GM23248 (cell line): ENCODE measurements around the gene TNNT2. TPM values are rescaled to one million over a fixed set of nuclear protein-coding genes. Genes with fewer than 3 reads are reported as not detected.

Source experiments
- DNase-seq: peaks from one replicate; pipeline ENCODE4 v3.0.0-alpha.2; 2015
- H2AFZ ChIP-seq: fragments of 200-600 bp; sonication (generic); 2 replicates; pipeline ENCODE4 v1.6.1; 2016; ENCODE audit warnings: antibody characterized with exemption
- H3F3A ChIP-seq: fragments of 200-600 bp; sonication (generic); 2 replicates; pipeline ENCODE4 v1.6.1; 2016; ENCODE audit warnings: mild to moderate bottlenecking, antibody characterized with exemption, mixed run types; ENCODE audit not compliant: insufficient read depth
- H3K27ac ChIP-seq: fragments of 200-600 bp; sonication (generic); 2 replicates; pipeline ENCODE4 v1.5.1; 2016; ENCODE audit warnings: mild to moderate bottlenecking
- H3K27me3 ChIP-seq: fragments of 200-600 bp; sonication (generic); replicated peaks from 2 replicates; pipeline ENCODE4 v1.6.1; 2016; ENCODE audit warnings: mild to moderate bottlenecking; ENCODE audit not compliant: insufficient read depth
- H3K36me3 ChIP-seq: fragments of 200-600 bp; sonication (generic); 2 replicates; pipeline ENCODE4 v1.6.1; 2016; ENCODE audit warnings: low read depth, mild to moderate bottlenecking
- H3K4me1 ChIP-seq: fragments of 200-600 bp; sonication (generic); 2 replicates; pipeline ENCODE4 v1.6.1; 2016; ENCODE audit warnings: mild to moderate bottlenecking; ENCODE audit not compliant: insufficient read depth
- H3K4me2 ChIP-seq: fragments of 200-600 bp; sonication (generic); one replicate; pipeline ENCODE4 v1.6.1; 2016; ENCODE audit warnings: mild to moderate bottlenecking; ENCODE audit not compliant: unreplicated experiment
- H3K4me3 ChIP-seq: fragments of 200-600 bp; sonication (generic); 2 replicates; pipeline ENCODE4 v1.5.1; 2016; ENCODE audit warnings: mild to moderate bottlenecking
- H3K79me2 ChIP-seq: fragments of 200-600 bp; sonication (generic); 2 replicates; pipeline ENCODE4 v1.6.1; 2016; ENCODE audit warnings: mild to moderate bottlenecking; ENCODE audit not compliant: insufficient read depth
- H3K9ac ChIP-seq: fragments of 200-600 bp; sonication (generic); 2 replicates; pipeline ENCODE4 v1.6.1; 2016; ENCODE audit warnings: mild to moderate bottlenecking
- H3K9me2 ChIP-seq: fragments of 200-600 bp; sonication (generic); 2 replicates; pipeline ENCODE4 v1.6.1; 2016; ENCODE audit warnings: mixed run types, mild to moderate bottlenecking, moderate library complexity; ENCODE audit not compliant: insufficient read depth
- H3K9me3 ChIP-seq: fragments of 200-600 bp; sonication (generic); one replicate; pipeline ENCODE4 v1.6.1; 2017; ENCODE audit warnings: low read depth
- H4K20me1 ChIP-seq: fragments of 200-600 bp; sonication (generic); 2 replicates; pipeline ENCODE4 v1.6.0; 2016; ENCODE audit not compliant: insufficient read depth
- EZH2 ChIP-seq: fragments of 200-600 bp; sonication (generic); IDR thresholded peaks from 2 replicates; pipeline ENCODE4 v1.6.1; 2018; ENCODE audit warnings: antibody characterized with exemption, mild to moderate bottlenecking; ENCODE audit not compliant: insufficient read depth, poor library complexity, severe bottlenecking
- EZH2phosphoT487 ChIP-seq: fragments of 200-600 bp; sonication (generic); IDR thresholded peaks from 2 replicates; pipeline ENCODE4 v1.6.1; 2018; ENCODE audit warnings: antibody characterized with exemption, moderate library complexity, mild to moderate bottlenecking, low read depth; ENCODE audit not compliant: insufficient read depth
- WGBS, 2 experiments: methylation state at CpG; one replicate each; pipeline ENCODE4 v1.1.6; 2015 to 2017; ENCODE audit warnings: low lambda C conversion rate in 2 of 2, low coverage in 1 of 2; ENCODE audit errors: missing lambda C conversion rate in 2 of 2; 5-methylcytosine and 5-hydroxymethylcytosine counted together
- in situ Hi-C: fragments of 300-500 bp; cut with MboI; formaldehyde crosslinking; loops from 2 replicates; pipeline ENCODE4 v1.15.0; 2020
- polyA plus RNA-seq: library from polyadenylated mRNA; unstranded; fragments of >200 nt; fragmentation: Nextera tagmentation; extraction: Ambion mirVana; gene quantifications from 2 replicates; pipeline ENCODE4 v1.2.1, GENCODE V29; 2016
- total RNA-seq: library from RNA; depleted of rRNA; stranded (reverse); fragments of >200 nt; shearing (Covaris generic); gene quantifications from 2 replicates; pipeline ENCODE4 v1.2.3, GENCODE V29; 2014

TNNT2 gene
- total and polyA plus RNA-seq, 2 experiments from 2014 or later, result not detected

DNA sequence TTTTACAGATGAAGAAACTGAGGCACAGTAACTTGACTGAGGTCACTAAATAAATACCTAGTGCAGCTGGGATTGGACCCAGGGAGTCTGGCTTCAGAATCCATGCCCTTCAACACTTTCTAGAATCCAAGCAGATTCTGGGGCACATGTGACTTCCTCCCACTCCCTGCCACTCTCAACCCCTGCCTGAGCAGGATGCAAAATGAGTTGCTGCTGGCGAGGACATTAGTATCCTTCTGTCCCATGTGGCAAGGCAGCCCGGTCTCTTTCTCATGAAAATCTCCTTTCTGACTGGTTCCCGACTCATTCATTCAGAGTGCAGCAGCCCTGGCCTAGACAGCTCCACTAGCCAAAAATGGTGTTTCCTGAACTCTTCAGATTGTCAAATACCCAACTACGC lies 28.4 kb downstream of the TNNT2 start:
- H3K27me3 ChIP-seq, result peaks cover 29% of the 10 kb centered on the region
- no peak for TF ChIP-seq EZH2phosphoT487
- no peak for TF ChIP-seq EZH2
- no peaks in the 10 kb centered on the region for H3K4me1 ChIP-seq
- DNase-seq, result no peak
- no peaks in the 10 kb centered on the region for H3K36me3 ChIP-seq
- H3K4me2 ChIP-seq, result no peak overlapping the region
- no peaks in the 10 kb centered on the region for H3K79me2 ChIP-seq
- WGBS, 2 experiments, result 81 to 84% methylated on average over 4 of the region's 4 CpGs
- in situ Hi-C loops, result no loop called here
- no peak overlapping the region for H3K4me3 ChIP-seq
- no peaks in the 10 kb centered on the region for H3K9me3 ChIP-seq
- no peaks in the 10 kb centered on the region for H3K9me2 ChIP-seq
- no peaks in the 10 kb centered on the region for H3F3A ChIP-seq
- H3K9ac ChIP-seq, result no peak overlapping the region
- H4K20me1 ChIP-seq, result no peaks in the 10 kb centered on the region
- no peak overlapping the region for H3K27ac ChIP-seq
- no peak overlapping the region for H2AFZ ChIP-seq

DNA sequence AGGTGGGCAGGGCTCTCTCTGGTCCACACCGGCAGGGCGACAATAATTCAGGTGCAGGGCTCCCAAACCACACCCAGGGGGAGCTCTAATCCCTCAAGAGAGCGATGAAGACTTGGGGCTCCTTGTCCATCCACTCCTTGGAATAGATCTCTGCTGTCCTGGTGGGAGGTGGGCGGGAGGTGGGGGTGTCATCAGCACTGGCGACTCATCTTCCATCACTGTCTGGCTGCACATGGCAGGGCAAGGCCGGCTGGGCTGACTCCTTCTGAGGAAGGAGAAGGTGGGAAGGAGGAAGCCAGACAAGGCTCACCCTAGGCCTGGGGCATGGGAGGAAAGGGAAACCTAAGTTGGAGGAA lies 29.3 kb downstream of the TNNT2 start:
- Histone ChIP-seq H2AFZ (no peak overlapping the region), H3K27ac (no peak overlapping the region), H3K36me3 (no peaks in the 10 kb centered on the region), H3K4me3 (no peak overlapping the region), H4K20me1 (no peaks in the 10 kb centered on the region), H3K27me3 (peaks cover 24% of the 10 kb centered on the region), H3K79me2 (no peaks in the 10 kb centered on the region), H3K4me1 (no peaks in the 10 kb centered on the region), H3K9me3 (no peaks in the 10 kb centered on the region), H3K9me2 (no peaks in the 10 kb centered on the region), H3K9ac (no peak overlapping the region), H3K4me2 (no peak overlapping the region), H3F3A (no peaks in the 10 kb centered on the region)
- WGBS, 2 experiments, result 26 to 31% methylated on average over 4 to 6 of the region's 6 CpGs
- no peak for TF ChIP-seq EZH2phosphoT487
- no peak for TF ChIP-seq EZH2
- in situ Hi-C loops, result no loop called here
- DNase-seq, result peak; percentile 76

DNA sequence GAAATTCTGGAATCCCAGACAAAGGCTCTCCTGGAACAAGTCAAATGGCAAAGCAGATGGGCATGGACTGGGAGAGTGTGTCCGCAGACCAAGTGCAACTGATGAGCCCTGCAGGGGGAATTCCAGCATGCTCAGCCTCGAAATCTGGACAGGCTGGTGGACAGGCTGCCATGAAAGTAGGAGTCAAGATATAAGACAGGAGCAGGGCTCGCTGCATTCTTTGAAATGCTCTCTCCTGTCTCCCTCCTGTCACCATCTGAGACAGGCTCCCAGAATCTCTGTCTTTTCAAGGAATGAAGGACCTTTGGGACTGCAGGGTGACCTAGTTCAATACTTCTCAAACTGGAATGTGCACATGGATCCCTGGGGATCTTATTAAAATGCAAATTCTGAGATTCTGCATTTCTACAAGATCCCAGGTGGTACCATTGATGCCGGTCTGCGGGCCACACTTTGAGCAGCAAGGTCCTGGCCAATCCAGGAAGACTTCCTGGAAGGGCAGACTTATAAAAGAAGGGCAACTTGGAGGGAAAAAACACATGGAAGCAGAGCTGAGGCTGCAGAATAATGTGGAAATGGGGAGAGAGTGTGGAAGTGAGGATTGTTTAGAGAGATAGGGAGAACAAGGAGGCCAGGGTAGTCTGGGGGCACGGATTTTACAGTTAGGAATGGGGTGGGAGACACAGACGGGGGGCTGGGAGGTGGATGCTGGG lies 29.8 kb downstream of the TNNT2 start:
- H3K79me2 ChIP-seq, result no peaks in the 10 kb centered on the region
- no peak overlapping the region for H3K9ac ChIP-seq
- H3K9me2 ChIP-seq, result no peaks in the 10 kb centered on the region
- 33% methylated on average over 6 to 7 of the region's 7 CpGs for WGBS, 2 experiments
- no peaks in the 10 kb centered on the region for H3K9me3 ChIP-seq
- H3K4me3 ChIP-seq, result no peak overlapping the region
- no peak overlapping the region for H3K27ac ChIP-seq
- in situ Hi-C loops, result no loop called here
- no peak overlapping the region for H2AFZ ChIP-seq
- H3K27me3 ChIP-seq, result peaks cover 20% of the 10 kb centered on the region
- no peak for DNase-seq
- no peaks in the 10 kb centered on the region for H3K36me3 ChIP-seq
- no peaks in the 10 kb centered on the region for H3K4me1 ChIP-seq
- no peaks in the 10 kb centered on the region for H3F3A ChIP-seq
- no peak overlapping the region for H3K4me2 ChIP-seq
- H4K20me1 ChIP-seq, result no peaks in the 10 kb centered on the region
- TF ChIP-seq EZH2 (no peak), EZH2phosphoT487 (no peak)

DNA sequence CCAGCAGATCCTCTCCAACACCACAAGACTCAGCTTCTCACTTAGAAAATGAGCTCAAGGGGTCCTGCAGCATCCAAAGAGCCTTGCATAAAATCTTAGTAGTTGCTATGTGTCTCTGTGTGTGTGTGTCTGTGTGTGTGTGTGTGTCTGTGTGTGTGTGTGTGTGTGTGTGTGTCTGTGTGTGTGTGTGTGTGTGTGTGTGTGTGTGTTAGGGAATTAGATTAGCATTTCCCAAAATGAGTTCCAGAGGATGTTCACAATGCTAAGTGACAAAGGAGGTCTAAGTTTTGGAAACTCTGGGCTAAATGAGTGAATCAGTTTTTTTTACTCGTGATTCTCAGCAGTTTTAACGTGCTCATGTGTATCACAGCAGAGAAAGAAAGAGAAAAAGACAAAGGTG lies 30.5 kb downstream of the TNNT2 start:
- no peak overlapping the region for H3K9ac ChIP-seq
- no peaks in the 10 kb centered on the region for H3K9me3 ChIP-seq
- no peak overlapping the region for H3K4me2 ChIP-seq
- no peaks in the 10 kb centered on the region for H3K9me2 ChIP-seq
- TF ChIP-seq EZH2phosphoT487 (no peak), EZH2 (no peak)
- no peak overlapping the region for H3K27ac ChIP-seq
- in situ Hi-C loops, result no loop called here
- H3K4me3 ChIP-seq, result no peak overlapping the region
- no peaks in the 10 kb centered on the region for H3F3A ChIP-seq
- H2AFZ ChIP-seq, result no peak overlapping the region
- WGBS, 2 experiments, result 0 to 3% methylated on average over 2 of the region's 2 CpGs
- no peaks in the 10 kb centered on the region for H3K36me3 ChIP-seq
- H3K27me3 ChIP-seq, result peaks cover 21% of the 10 kb centered on the region
- no peak for DNase-seq
- H4K20me1 ChIP-seq, result no peaks in the 10 kb centered on the region
- H3K79me2 ChIP-seq, result no peaks in the 10 kb centered on the region
- no peaks in the 10 kb centered on the region for H3K4me1 ChIP-seq
